ENCODE results near the gene SORCS2.

Gene SORCS2

DNA sequence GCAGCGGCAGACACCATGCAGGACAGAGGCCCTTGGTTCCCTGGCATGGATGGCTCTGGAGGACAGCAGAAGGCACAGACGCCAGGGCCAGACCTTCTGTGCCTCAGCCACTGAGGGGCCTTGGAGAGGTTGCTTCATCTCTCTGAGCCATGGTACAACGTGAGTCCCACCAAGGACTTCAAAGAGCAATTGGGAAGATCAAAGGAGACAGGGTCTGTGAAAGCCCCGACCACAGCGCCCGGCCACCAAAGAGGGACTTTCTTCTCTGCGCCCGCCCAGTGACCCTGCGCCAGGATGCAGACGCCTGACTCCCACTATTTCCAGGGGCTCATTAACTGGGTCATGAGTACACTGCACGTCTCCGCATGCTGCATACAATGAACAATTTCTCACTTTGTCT is 573.3 kb downstream of the SORCS2 start:
- DNase-seq (ENCODE audit: low read depth, low spot score), result no peak
- TF ChIP-seq ZNF274 (IDR thresholded peaks at IDR 0.05; ENCODE audit: low read depth, low read length) (no peak), SUZ12 (IDR thresholded peaks at IDR 0.05; ENCODE audit: extremely low read depth, insufficient read depth, insufficient read length) (no peak), YY1 (IDR thresholded peaks at IDR 0.05; ENCODE audit: insufficient read depth, insufficient read length) (no peak)
- no peaks in the 10 kb centered on the region for H3K9me3 ChIP-seq (ENCODE audit: insufficient read depth, low read length)
- no peak overlapping the region for H3K9ac ChIP-seq (ENCODE audit: insufficient read length, low read depth)
- no peaks in the 10 kb centered on the region for H3K27me3 ChIP-seq (ENCODE audit: insufficient read depth, insufficient read length)
- peaks cover 83% of the 10 kb centered on the region for H3K36me3 ChIP-seq (ENCODE audit: insufficient read depth, insufficient read length, low read length)
- H3K4me1 ChIP-seq (ENCODE audit: insufficient read depth, insufficient read length), result peaks cover 12% of the 10 kb centered on the region
- no peak overlapping the region for H3K4me3 ChIP-seq (ENCODE audit: insufficient read length, low read depth)

GRCh38 chr4:7766086-7766485 is 573.7 kb downstream of the SORCS2 start:
- no peak overlapping the region for H3K9ac ChIP-seq (ENCODE audit: insufficient read length, low read depth)
- peaks cover 12% of the 10 kb centered on the region for H3K4me1 ChIP-seq (ENCODE audit: insufficient read depth, insufficient read length)
- DNase-seq (ENCODE audit: low read depth, low spot score), result no peak
- peaks cover 83% of the 10 kb centered on the region for H3K36me3 ChIP-seq (ENCODE audit: insufficient read depth, insufficient read length, low read length)
- TF ChIP-seq ZNF274 (IDR thresholded peaks at IDR 0.05; ENCODE audit: low read depth, low read length), result no peak
- TF ChIP-seq SUZ12 (IDR thresholded peaks at IDR 0.05; ENCODE audit: extremely low read depth, insufficient read depth, insufficient read length), result no peak
- no peak for TF ChIP-seq YY1 (IDR thresholded peaks at IDR 0.05; ENCODE audit: insufficient read depth, insufficient read length)
- H3K27me3 ChIP-seq (ENCODE audit: insufficient read depth, insufficient read length), result no peaks in the 10 kb centered on the region
- no peaks in the 10 kb centered on the region for H3K9me3 ChIP-seq (ENCODE audit: insufficient read depth, low read length)
- H3K4me3 ChIP-seq (ENCODE audit: insufficient read length, low read depth), result no peak overlapping the region

DNA sequence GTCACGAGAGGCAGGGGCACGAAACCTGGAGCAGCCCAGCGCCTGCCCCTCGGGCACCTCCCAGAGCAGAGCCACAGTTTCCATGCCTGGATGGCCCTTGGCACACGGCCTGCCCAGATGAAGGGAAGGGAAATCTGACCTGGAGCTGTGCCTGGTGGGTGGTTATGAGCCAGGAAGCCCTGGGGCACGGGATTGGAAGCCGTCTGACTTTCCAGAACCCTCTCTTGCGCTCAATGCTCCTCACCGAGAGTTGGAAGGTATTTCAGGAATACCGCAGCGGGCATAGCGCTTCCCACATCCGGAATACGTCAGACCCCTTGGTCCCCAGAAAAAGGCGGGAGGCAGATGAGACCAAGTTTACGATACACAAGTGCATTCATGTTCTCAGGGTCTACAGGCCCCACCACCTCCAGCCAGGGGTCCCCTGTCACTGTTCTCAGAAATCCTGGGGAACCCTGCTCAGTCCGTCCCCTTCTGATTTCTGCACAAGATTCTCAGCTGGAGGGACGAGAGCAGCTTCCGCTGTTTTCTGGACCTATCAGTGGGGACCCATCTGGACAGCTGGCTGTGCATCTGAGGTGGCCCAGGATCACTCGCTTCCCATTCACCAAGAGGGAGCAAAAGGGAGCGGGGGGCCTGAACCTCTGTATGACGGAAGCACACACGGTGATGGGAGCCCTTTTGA is 574.5 kb downstream of the SORCS2 start:
- Histone ChIP-seq H3K9me3 (ENCODE audit: insufficient read depth, low read length) (no peaks in the 10 kb centered on the region), H3K4me3 (ENCODE audit: insufficient read length, low read depth) (no peak overlapping the region), H3K4me1 (ENCODE audit: insufficient read depth, insufficient read length) (peaks cover 8% of the 10 kb centered on the region), H3K36me3 (ENCODE audit: insufficient read depth, insufficient read length, low read length) (peaks cover 83% of the 10 kb centered on the region), H3K27me3 (ENCODE audit: insufficient read depth, insufficient read length) (no peaks in the 10 kb centered on the region), H3K9ac (ENCODE audit: insufficient read length, low read depth) (no peak overlapping the region)
- TF ChIP-seq ZNF274 (IDR thresholded peaks at IDR 0.05; ENCODE audit: low read depth, low read length) (no peak), YY1 (IDR thresholded peaks at IDR 0.05; ENCODE audit: insufficient read depth, insufficient read length) (no peak)
- no peak for DNase-seq (ENCODE audit: low read depth, low spot score)

DNA sequence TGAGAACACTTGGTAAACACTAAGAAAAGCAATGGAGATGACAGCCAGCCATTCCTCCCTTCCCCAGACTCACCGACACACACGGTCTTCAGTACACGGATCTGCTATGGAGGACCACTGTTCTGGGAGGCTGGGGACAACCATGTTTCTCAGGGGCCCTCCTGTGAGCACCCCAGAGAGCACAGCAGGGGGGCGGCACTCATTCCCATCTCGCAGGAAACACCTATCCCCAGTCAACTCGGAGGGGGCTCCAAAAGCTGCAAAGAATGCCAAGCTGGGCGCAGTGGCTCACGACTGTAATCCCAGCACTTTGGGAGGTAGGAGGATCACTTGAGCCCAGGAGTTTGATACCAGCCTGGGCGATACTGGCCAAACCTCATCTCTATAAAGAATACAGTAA is 575.2 kb downstream of the SORCS2 start:
- H3K36me3 ChIP-seq (ENCODE audit: insufficient read depth, insufficient read length, low read length), result peaks cover 83% of the 10 kb centered on the region
- TF ChIP-seq SUZ12 (IDR thresholded peaks at IDR 0.05; ENCODE audit: extremely low read depth, insufficient read depth, insufficient read length) (no peak), YY1 (IDR thresholded peaks at IDR 0.05; ENCODE audit: insufficient read depth, insufficient read length) (no peak), ZNF274 (IDR thresholded peaks at IDR 0.05; ENCODE audit: low read depth, low read length) (no peak)
- H3K9me3 ChIP-seq (ENCODE audit: insufficient read depth, low read length), result no peaks in the 10 kb centered on the region
- no peak overlapping the region for H3K4me3 ChIP-seq (ENCODE audit: insufficient read length, low read depth)
- no peak overlapping the region for H3K9ac ChIP-seq (ENCODE audit: insufficient read length, low read depth)
- H3K4me1 ChIP-seq (ENCODE audit: insufficient read depth, insufficient read length), result peaks cover 12% of the 10 kb centered on the region
- no peaks in the 10 kb centered on the region for H3K27me3 ChIP-seq (ENCODE audit: insufficient read depth, insufficient read length)
- no peak for DNase-seq (ENCODE audit: low read depth, low spot score)

DNA sequence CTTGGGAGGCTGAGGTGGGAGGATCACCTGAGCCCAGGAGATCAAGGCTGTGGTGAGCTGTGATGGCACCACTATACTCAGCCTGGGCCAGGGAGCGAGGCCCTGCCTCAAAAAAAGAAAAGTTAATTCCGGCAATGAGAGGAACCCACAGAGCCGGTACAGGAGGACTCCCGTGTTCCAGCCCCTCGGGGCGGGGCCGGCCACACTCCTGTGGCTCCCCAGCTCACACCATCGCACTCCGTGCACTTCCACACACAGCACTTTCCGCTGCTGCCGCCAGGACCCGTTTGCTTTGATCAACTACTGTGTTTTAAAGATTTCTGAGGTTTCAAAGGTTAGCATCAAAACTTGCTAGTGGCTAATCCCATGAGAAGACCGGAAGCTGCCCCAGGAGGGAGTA is 575.6 kb downstream of the SORCS2 start:
- H3K4me1 ChIP-seq (ENCODE audit: insufficient read depth, insufficient read length), result peaks cover 14% of the 10 kb centered on the region
- H3K9ac ChIP-seq (ENCODE audit: insufficient read length, low read depth), result no peak overlapping the region
- no peak for TF ChIP-seq SUZ12 (IDR thresholded peaks at IDR 0.05; ENCODE audit: extremely low read depth, insufficient read depth, insufficient read length)
- no peak for TF ChIP-seq ZNF274 (IDR thresholded peaks at IDR 0.05; ENCODE audit: low read depth, low read length)
- TF ChIP-seq YY1 (IDR thresholded peaks at IDR 0.05; ENCODE audit: insufficient read depth, insufficient read length), result no peak
- no peak overlapping the region for H3K4me3 ChIP-seq (ENCODE audit: insufficient read length, low read depth)
- no peaks in the 10 kb centered on the region for H3K27me3 ChIP-seq (ENCODE audit: insufficient read depth, insufficient read length)
- H3K36me3 ChIP-seq (ENCODE audit: insufficient read depth, insufficient read length, low read length), result peaks cover 83% of the 10 kb centered on the region
- DNase-seq (ENCODE audit: low read depth, low spot score), result no peak
- no peaks in the 10 kb centered on the region for H3K9me3 ChIP-seq (ENCODE audit: insufficient read depth, low read length)

- no peak for DNase-seq (ENCODE audit: low read depth, low spot score)
- no peaks in the 10 kb centered on the region for H3K9me3 ChIP-seq (ENCODE audit: insufficient read depth, low read length)
- peaks cover 83% of the 10 kb centered on the region for H3K36me3 ChIP-seq (ENCODE audit: insufficient read depth, insufficient read length, low read length)
- H3K4me3 ChIP-seq (ENCODE audit: insufficient read length, low read depth), result no peak overlapping the region
- no peak overlapping the region for H3K9ac ChIP-seq (ENCODE audit: insufficient read length, low read depth)
- TF ChIP-seq ZNF274 (IDR thresholded peaks at IDR 0.05; ENCODE audit: low read depth, low read length) (no peak), YY1 (IDR thresholded peaks at IDR 0.05; ENCODE audit: insufficient read depth, insufficient read length) (no peak), SUZ12 (IDR thresholded peaks at IDR 0.05; ENCODE audit: extremely low read depth, insufficient read depth, insufficient read length) (no peak)
- H3K4me1 ChIP-seq (ENCODE audit: insufficient read depth, insufficient read length), result peaks cover 12% of the 10 kb centered on the region
- no peaks in the 10 kb centered on the region for H3K27me3 ChIP-seq (ENCODE audit: insufficient read depth, insufficient read length)
Observed at GRCh38 chr4:7768736-7769135, 576.4 kb downstream of the SORCS2 start.

DNA sequence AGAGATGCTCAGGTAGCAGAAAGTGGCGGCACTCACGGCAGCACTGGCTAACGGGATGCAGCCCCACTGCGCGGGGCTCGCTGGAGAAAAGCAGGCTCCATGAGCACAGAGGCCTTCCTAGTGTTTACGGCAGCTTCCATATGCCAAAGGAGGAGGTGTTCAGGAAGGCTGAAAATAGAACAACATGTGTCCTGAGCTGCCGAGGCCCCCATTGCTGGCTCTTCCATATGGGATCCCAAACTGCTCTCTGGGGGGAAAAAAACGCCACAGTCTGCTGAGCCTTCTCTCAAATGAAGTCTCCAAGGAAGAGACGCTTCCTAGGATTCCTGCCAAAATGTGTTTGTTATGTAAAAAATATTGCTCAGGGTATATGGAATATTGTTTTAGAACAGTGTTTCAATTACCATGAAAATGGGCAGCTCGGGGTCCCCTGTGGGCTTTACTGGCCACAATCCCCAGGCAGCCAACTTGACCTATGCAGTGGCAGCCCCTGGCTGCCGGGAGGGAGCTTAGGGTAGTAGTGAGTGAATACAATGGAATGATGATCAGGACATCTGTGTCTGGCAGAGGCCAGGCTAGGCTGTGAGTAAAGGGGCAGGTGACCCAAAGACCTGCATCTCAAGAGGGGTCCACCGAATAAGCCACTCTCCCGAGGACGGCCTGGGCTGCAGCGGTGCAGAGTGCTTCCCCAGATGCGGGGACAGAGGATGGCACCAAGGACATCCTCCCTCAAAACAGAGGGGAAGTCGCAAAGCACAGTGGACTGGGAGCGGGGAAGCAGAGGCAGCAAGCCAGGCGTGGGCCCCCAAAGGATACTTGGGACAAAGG is 577.3 kb downstream of the SORCS2 start:
- H3K36me3 ChIP-seq (ENCODE audit: insufficient read depth, insufficient read length, low read length), result peaks cover 89% of the 10 kb centered on the region
- H3K4me3 ChIP-seq (ENCODE audit: insufficient read length, low read depth), result no peak overlapping the region
- no peaks in the 10 kb centered on the region for H3K27me3 ChIP-seq (ENCODE audit: insufficient read depth, insufficient read length)
- H3K4me1 ChIP-seq (ENCODE audit: insufficient read depth, insufficient read length), result peaks cover 13% of the 10 kb centered on the region
- H3K9me3 ChIP-seq (ENCODE audit: insufficient read depth, low read length), result no peaks in the 10 kb centered on the region
- TF ChIP-seq SUZ12 (IDR thresholded peaks at IDR 0.05; ENCODE audit: extremely low read depth, insufficient read depth, insufficient read length) (no peak), ZNF274 (IDR thresholded peaks at IDR 0.05; ENCODE audit: low read depth, low read length) (no peak), YY1 (IDR thresholded peaks at IDR 0.05; ENCODE audit: insufficient read depth, insufficient read length) (no peak)
- no peak overlapping the region for H3K9ac ChIP-seq (ENCODE audit: insufficient read length, low read depth)
- no peak for DNase-seq (ENCODE audit: low read depth, low spot score)
